Measurements from ENCODE around the gene AGXT. TPM values are rescaled to one million over a fixed set of nuclear protein-coding genes. Genes with fewer than 3 reads are reported as not detected.

The AGXT gene
- total RNA-seq, 1 experiment from 2014 or later = not detected

DNA sequence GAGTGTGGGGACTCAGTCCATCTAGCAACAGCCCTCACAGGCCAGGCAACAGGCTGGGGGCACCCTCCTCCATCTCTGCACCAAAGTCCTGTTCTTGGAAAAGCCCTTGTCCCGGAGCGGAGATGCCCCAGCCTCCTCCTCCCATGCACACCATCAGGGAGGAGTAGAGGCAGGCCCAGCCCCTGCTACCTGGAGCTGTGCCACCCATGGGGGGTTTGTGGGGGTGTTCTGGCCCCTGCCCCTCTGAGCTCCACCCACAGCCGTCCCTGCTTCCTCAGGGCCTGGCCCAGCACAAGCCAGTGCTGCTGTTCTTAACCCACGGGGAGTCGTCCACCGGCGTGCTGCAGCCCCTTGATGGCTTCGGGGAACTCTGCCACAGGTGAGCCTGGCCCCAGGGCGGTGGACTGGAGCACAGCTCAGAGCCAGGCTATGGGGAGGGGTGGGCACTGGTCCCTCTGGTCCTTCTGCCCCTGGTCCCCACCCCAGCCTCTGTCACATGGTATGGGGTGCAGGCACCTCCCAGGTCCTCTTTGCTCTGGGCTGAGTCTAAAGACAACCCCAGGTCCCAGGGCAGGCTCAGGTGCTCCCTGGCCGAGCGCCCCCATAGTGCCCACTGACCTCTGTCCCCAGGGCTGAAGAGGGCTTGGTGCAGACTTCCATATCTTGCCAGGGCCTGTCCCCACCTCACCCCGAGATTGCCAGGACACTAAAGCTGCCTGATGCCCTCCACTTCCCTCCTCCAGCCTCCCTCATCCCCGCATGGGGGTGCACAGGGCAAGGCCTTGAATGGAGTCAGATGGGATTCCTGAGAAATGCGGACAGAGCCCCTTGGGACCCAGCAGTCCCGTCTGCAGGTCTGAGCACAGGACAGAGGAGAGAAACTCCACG lies 2.7 kb downstream of the AGXT start:
- Histone ChIP-seq H3K9me3 (ENCODE audit: low read length) (no peaks in the 10 kb centered on the region), H3K4me2 (ENCODE audit: low read depth, low read length, poor library complexity, severe bottlenecking) (no peak overlapping the region), H2AFZ (ENCODE audit: low read length) (no peak overlapping the region), H3K4me1 (ENCODE audit: low read length) (peaks cover 3% of the 10 kb centered on the region), H3K9me2 (replicated peaks; ENCODE audit: insufficient read depth, low read length) (no peaks in the 10 kb centered on the region), H3K9ac (ENCODE audit: low read length) (no peak overlapping the region), H4K20me1 (ENCODE audit: insufficient read depth, low read depth, low read length) (peaks cover 4% of the 10 kb centered on the region; the same call in 1 of the 2 replicates), H3K4me3 (ENCODE audit: low read length) (no peak overlapping the region), H3K27me3 (ENCODE audit: low read length) (no peaks in the 10 kb centered on the region), H3K36me3 (ENCODE audit: insufficient read depth, low read length) (no peaks in the 10 kb centered on the region), H3K27ac (ENCODE audit: low read length) (no peak overlapping the region), H3K79me2 (ENCODE audit: low read length) (no peaks in the 10 kb centered on the region)
- no peak for DNase-seq

DNA sequence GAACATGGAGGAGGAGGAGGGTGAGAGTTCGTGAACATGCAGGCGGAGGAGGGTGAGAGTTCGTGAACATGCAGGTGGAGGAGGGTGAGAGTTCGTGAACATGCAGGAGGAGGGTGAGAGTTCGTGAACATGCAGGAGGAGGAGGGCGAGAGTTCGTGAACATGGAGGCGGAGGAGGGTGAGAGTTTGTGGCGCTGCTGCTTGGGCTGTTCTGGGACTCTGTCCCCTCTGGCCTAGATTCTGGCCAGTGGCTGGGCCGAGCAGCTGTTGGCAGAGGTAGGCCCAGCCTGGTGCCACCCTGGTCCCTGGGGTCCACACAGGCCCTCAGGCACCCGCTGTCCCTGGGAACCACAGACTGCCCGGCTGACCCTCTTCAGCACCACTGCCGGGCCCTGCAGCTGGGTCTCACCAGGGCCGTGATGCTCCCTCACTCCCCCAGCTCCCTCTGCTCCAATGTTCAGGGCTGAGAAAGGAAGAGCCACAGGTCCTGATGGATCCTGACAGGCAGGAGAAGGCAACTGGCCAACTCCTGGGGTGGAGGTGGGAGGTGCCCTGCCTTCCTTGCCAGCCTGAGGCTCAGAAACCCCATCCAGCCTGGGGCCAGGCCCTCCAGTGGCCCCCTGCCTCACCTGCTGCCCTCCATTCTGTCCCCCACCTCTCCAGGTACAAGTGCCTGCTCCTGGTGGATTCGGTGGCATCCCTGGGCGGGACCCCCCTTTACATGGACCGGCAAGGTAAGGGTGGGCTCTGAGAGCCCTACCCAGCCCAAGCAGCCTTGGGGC lies 3.9 kb downstream of the AGXT start:
- H3K27ac ChIP-seq (ENCODE audit: low read length) = no peak overlapping the region
- no peaks in the 10 kb centered on the region for H3K27me3 ChIP-seq (ENCODE audit: low read length)
- no peaks in the 10 kb centered on the region for H3K9me3 ChIP-seq (ENCODE audit: low read length)
- no peak overlapping the region for H3K4me3 ChIP-seq (ENCODE audit: low read length)
- H3K79me2 ChIP-seq (ENCODE audit: low read length) = no peaks in the 10 kb centered on the region
- H2AFZ ChIP-seq (ENCODE audit: low read length) = no peak overlapping the region
- no peak for DNase-seq
- no peak overlapping the region for H3K4me2 ChIP-seq (ENCODE audit: low read depth, low read length, poor library complexity, severe bottlenecking)
- H3K36me3 ChIP-seq (ENCODE audit: insufficient read depth, low read length) = no peaks in the 10 kb centered on the region
- no peak overlapping the region for H3K9ac ChIP-seq (ENCODE audit: low read length)
- no peaks in the 10 kb centered on the region for H3K9me2 ChIP-seq (replicated peaks; ENCODE audit: insufficient read depth, low read length)
- peaks cover 3% of the 10 kb centered on the region for H3K4me1 ChIP-seq (ENCODE audit: low read length)
- peaks cover 4% of the 10 kb centered on the region; the same call in 1 of the 2 replicates for H4K20me1 ChIP-seq (ENCODE audit: insufficient read depth, low read depth, low read length)

DNA sequence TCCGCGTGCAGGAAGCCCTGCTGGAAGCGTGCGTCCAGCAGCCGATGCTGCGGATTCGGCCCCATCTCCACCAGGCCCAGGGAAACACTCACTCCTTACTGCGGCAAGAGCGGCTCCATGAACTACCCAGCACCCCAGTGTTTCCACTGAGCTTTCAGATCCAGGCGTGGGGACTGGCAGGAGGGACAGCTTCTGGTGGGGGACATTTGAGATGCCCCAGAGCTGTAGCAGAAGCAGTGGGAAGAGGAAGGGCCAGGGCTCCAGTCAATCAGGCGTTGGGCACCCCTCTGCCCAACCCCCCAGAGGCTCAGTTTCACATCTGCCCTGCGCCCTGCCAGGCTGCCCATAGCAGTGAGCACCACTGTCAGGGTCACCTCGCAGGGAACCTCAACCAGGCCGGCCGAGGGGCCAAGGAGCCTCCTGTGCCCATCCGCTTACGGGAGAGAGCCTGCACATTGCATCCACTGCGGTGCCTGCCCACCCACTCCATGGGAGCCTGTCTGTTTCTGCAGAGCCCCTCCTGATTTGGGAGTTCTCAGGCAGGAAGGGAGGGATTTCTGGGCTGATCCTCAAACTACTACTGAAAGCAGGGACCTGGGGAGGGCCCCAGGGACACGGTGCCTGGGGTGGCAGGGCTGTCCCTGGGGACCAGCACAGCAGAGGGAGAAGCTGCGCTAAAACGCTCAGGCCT lies 4.6 kb downstream of the AGXT start:
- no peaks in the 10 kb centered on the region for H3K9me3 ChIP-seq (ENCODE audit: low read length)
- H3K9ac ChIP-seq (ENCODE audit: low read length) = no peak overlapping the region
- H3K4me3 ChIP-seq (ENCODE audit: low read length) = no peak overlapping the region
- H3K27me3 ChIP-seq (ENCODE audit: low read length) = no peaks in the 10 kb centered on the region
- no peaks in the 10 kb centered on the region for H3K9me2 ChIP-seq (replicated peaks; ENCODE audit: insufficient read depth, low read length)
- peaks cover 3% of the 10 kb centered on the region for H3K4me1 ChIP-seq (ENCODE audit: low read length)
- H3K27ac ChIP-seq (ENCODE audit: low read length) = no peak overlapping the region
- H2AFZ ChIP-seq (ENCODE audit: low read length) = no peak overlapping the region
- no peaks in the 10 kb centered on the region for H3K36me3 ChIP-seq (ENCODE audit: insufficient read depth, low read length)
- DNase-seq = no peak
- no peaks in the 10 kb centered on the region for H3K79me2 ChIP-seq (ENCODE audit: low read length)
- no peak overlapping the region for H3K4me2 ChIP-seq (ENCODE audit: low read depth, low read length, poor library complexity, severe bottlenecking)
- peaks cover 4% of the 10 kb centered on the region; the same call in 1 of the 2 replicates for H4K20me1 ChIP-seq (ENCODE audit: insufficient read depth, low read depth, low read length)

DNA sequence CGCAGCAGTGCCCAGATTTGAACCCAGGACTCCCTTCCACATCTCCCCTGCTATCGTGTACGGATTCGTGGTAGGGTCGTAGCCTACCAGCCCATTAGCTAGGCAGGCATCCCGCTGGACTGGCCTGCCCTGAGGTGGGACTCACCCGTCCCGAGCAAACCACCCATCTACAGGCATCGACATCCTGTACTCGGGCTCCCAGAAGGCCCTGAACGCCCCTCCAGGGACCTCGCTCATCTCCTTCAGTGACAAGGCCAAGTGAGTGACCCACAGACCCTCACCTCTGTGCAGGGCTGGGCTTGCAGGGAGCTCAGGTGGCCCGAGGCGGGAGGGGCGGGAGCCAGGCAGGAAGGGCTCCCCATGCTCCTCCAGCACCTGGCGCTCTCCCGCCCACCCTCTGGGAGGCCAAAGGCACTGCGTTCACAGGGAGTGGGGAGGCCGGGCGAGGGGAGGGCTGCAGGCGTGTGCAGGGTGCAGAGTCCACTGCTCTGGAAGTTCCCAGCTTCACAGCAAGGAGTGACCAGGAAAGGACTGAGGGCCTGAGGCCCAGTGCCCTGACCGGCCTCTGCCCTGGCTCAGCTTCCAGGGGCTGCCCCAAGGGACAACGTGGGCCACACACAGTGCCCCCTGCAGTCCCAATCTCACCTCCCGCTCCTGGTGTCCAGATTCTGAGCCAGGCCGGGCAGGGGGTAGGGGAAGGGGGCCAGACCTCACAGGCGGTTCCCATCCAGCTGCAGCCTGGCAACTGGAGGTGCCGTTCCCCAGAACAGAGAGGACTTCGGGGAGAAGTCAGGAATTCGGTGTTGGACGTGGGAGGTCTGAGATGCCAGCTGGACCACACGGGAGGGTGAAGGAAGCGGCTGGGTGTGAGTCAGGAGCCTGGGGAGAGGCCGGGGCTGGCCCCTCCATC lies 5.4 kb downstream of the AGXT start:
- no peak for DNase-seq
- no peak overlapping the region for H2AFZ ChIP-seq (ENCODE audit: low read length)
- H3K27ac ChIP-seq (ENCODE audit: low read length) = no peak overlapping the region
- H3K4me2 ChIP-seq (ENCODE audit: low read depth, low read length, poor library complexity, severe bottlenecking) = no peak overlapping the region
- no peak overlapping the region for H3K4me3 ChIP-seq (ENCODE audit: low read length)
- H3K9me3 ChIP-seq (ENCODE audit: low read length) = no peaks in the 10 kb centered on the region
- H3K36me3 ChIP-seq (ENCODE audit: insufficient read depth, low read length) = no peaks in the 10 kb centered on the region
- H3K4me1 ChIP-seq (ENCODE audit: low read length) = peaks cover 3% of the 10 kb centered on the region
- no peaks in the 10 kb centered on the region for H3K9me2 ChIP-seq (replicated peaks; ENCODE audit: insufficient read depth, low read length)
- H3K27me3 ChIP-seq (ENCODE audit: low read length) = no peaks in the 10 kb centered on the region
- H3K9ac ChIP-seq (ENCODE audit: low read length) = no peak overlapping the region
- no peaks in the 10 kb centered on the region for H3K79me2 ChIP-seq (ENCODE audit: low read length)
- H4K20me1 ChIP-seq (ENCODE audit: insufficient read depth, low read depth, low read length) = peaks cover 4% of the 10 kb centered on the region; the same call in 1 of the 2 replicates

DNA sequence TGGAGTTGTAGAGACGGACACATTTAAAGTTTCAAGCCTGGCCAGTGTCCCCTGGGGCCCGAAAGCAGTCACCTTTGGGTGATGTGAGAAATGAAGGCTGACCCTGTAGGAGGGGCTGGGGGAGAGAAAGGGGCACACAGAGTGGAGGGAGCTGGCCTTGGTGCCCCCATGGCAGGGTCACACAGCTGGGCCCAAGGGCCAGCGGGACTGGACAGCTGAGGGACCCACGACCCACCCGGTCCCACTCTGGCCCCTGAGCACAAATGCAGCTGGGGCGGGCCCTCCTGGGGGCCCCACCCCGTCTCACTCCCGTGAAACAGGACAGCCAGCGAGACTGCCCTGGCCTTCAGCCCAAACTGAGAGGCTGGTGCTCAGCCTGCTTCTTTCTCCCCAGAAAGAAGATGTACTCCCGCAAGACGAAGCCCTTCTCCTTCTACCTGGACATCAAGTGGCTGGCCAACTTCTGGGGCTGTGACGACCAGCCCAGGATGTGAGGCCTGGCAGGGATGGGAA lies 6.1 kb downstream of the AGXT start:
- no peaks in the 10 kb centered on the region for H3K9me3 ChIP-seq (ENCODE audit: low read length)
- H3K36me3 ChIP-seq (ENCODE audit: insufficient read depth, low read length) = no peaks in the 10 kb centered on the region
- no peak overlapping the region for H3K27ac ChIP-seq (ENCODE audit: low read length)
- no peaks in the 10 kb centered on the region for H3K9me2 ChIP-seq (replicated peaks; ENCODE audit: insufficient read depth, low read length)
- no peaks in the 10 kb centered on the region for H3K27me3 ChIP-seq (ENCODE audit: low read length)
- H2AFZ ChIP-seq (ENCODE audit: low read length) = no peak overlapping the region
- no peak overlapping the region for H3K9ac ChIP-seq (ENCODE audit: low read length)
- no peak overlapping the region for H3K4me3 ChIP-seq (ENCODE audit: low read length)
- no peak overlapping the region for H3K4me2 ChIP-seq (ENCODE audit: low read depth, low read length, poor library complexity, severe bottlenecking)
- no peaks in the 10 kb centered on the region for H3K79me2 ChIP-seq (ENCODE audit: low read length)
- peaks cover 4% of the 10 kb centered on the region; the same call in 1 of the 2 replicates for H4K20me1 ChIP-seq (ENCODE audit: insufficient read depth, low read depth, low read length)
- peaks cover 3% of the 10 kb centered on the region for H3K4me1 ChIP-seq (ENCODE audit: low read length)
- DNase-seq = no peak

DNA sequence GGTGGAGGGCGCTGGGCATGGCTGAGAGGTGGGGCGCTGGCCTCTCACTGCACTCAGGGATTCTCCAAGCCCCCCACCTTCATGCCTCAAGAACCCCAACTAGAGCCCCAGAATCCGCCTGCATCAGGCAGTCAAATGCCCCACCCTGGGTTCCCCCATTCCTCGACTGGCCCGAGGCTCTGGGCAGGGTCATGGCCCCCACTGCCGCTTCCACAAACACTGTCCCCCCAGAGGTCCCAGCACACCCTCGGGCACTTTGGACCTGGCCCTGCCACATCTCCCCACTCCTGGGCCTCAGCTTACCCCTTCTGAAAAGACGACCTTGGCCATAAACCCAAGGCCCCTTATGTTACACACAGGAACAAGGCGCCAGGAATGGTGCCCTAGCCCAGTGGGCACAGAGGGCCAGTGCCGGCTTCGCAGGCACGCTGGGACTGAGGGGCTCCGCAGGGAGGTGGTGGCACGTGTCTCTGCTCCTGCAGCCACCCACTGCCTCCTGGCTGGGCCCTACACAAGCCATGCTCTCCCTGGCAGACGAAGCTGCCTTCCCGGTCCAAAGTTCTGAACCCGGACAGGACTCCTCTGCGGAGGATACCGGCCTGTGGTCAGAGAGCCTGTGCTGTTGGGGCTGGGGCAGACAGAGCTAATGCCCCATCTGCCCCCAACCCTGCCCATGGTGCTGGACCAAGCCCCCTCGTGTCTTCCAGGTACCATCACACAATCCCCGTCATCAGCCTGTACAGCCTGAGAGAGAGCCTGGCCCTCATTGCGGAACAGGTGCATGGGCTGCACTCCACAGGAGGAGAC lies 6.8 kb downstream of the AGXT start:
- H3K4me2 ChIP-seq (ENCODE audit: low read depth, low read length, poor library complexity, severe bottlenecking) = no peak overlapping the region
- DNase-seq = no peak
- no peaks in the 10 kb centered on the region for H3K9me2 ChIP-seq (replicated peaks; ENCODE audit: insufficient read depth, low read length)
- H3K36me3 ChIP-seq (ENCODE audit: insufficient read depth, low read length) = no peaks in the 10 kb centered on the region
- no peaks in the 10 kb centered on the region for H3K79me2 ChIP-seq (ENCODE audit: low read length)
- H3K27me3 ChIP-seq (ENCODE audit: low read length) = no peaks in the 10 kb centered on the region
- peaks cover 4% of the 10 kb centered on the region; the same call in 1 of the 2 replicates for H4K20me1 ChIP-seq (ENCODE audit: insufficient read depth, low read depth, low read length)
- H3K27ac ChIP-seq (ENCODE audit: low read length) = no peak overlapping the region
- H3K9me3 ChIP-seq (ENCODE audit: low read length) = no peaks in the 10 kb centered on the region
- H3K4me3 ChIP-seq (ENCODE audit: low read length) = no peak overlapping the region
- H3K9ac ChIP-seq (ENCODE audit: low read length) = no peak overlapping the region
- peaks cover 3% of the 10 kb centered on the region for H3K4me1 ChIP-seq (ENCODE audit: low read length)
- no peak overlapping the region for H2AFZ ChIP-seq (ENCODE audit: low read length)

GRCh38 chr2:240876035-240876474 lies 7.4 kb downstream of the AGXT start:
- Histone ChIP-seq H3K27me3 (ENCODE audit: low read length) (no peaks in the 10 kb centered on the region), H3K36me3 (ENCODE audit: insufficient read depth, low read length) (no peaks in the 10 kb centered on the region), H3K4me3 (ENCODE audit: low read length) (no peak overlapping the region), H3K9me2 (replicated peaks; ENCODE audit: insufficient read depth, low read length) (no peaks in the 10 kb centered on the region), H3K4me1 (ENCODE audit: low read length) (peaks cover 3% of the 10 kb centered on the region), H3K79me2 (ENCODE audit: low read length) (no peaks in the 10 kb centered on the region), H3K9ac (ENCODE audit: low read length) (no peak overlapping the region), H3K4me2 (ENCODE audit: low read depth, low read length, poor library complexity, severe bottlenecking) (no peak overlapping the region), H2AFZ (ENCODE audit: low read length) (no peak overlapping the region), H3K9me3 (ENCODE audit: low read length) (no peaks in the 10 kb centered on the region), H4K20me1 (ENCODE audit: insufficient read depth, low read depth, low read length) (peaks cover 4% of the 10 kb centered on the region; the same call in 1 of the 2 replicates), H3K27ac (ENCODE audit: low read length) (no peak overlapping the region)
- no peak for DNase-seq

Measured in Karpas-422 (cell line).